GM12864 (cell line): ENCODE measurements around the gene ZNF346.

Source experiments
- DNase-seq: peaks from one replicate; pipeline ENCODE4 v3.0.0-alpha.2; 2011; ENCODE audit warnings: low read depth
- H3K4me3 ChIP-seq: 2 replicates; pipeline ENCODE4 v1.5.1; 2011; ENCODE audit warnings: mild to moderate bottlenecking, low read depth, low read length, control low read depth
- CTCF ChIP-seq: IDR thresholded peaks from 2 replicates; pipeline ENCODE4 v1.5.1; 2011; ENCODE audit warnings: low read depth, mild to moderate bottlenecking, moderate library complexity, low read length, control low read depth, inconsistent platforms; ENCODE audit errors: missing control alignments

ZNF346 gene

GRCh38 chr5:177109810-177110209 is 87.3 kb downstream of the ZNF346 start:
- no peak for TF ChIP-seq CTCF
- H3K4me3 ChIP-seq: no peak overlapping the region
- DNase-seq: no peak

GRCh38 chr5:177111720-177112394 is 89.4 kb downstream of the ZNF346 start:
- no peak for DNase-seq
- TF ChIP-seq CTCF: peak; percentile 99
- H3K4me3 ChIP-seq: no peak overlapping the region

DNA sequence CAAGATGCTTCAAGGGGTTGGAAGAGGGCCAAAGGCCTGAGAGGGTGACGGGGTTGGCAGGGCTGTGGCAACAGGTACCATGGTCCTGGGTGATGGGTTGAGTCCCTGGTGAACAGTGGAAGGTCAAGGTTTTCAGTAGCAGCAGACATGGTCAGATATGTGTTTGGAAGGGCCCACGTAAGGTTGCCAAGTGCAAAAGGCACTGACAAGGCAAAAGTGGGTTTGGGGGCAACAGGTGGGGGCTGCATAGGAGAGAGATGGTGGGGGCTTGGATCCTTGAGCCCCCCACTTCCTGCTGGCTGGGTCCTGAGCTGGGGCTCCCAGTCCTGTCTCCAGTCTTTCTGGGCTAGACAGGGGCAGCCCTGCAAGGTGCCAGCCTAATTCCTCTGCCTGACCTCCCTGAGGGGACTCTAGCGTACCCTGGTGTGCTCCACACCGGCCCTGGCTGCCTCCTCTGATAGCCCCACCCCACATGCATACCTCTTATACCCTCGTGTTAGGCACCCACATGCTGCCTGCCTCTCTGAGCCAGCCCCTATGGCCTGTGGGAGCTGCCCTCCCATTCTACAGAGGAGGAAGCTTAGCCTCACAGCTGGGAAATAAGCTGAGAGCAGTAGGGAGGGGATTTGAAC is 90.2 kb downstream of the ZNF346 start:
- no peak for DNase-seq
- no peak overlapping the region for H3K4me3 ChIP-seq
- TF ChIP-seq CTCF: no peak

DNA sequence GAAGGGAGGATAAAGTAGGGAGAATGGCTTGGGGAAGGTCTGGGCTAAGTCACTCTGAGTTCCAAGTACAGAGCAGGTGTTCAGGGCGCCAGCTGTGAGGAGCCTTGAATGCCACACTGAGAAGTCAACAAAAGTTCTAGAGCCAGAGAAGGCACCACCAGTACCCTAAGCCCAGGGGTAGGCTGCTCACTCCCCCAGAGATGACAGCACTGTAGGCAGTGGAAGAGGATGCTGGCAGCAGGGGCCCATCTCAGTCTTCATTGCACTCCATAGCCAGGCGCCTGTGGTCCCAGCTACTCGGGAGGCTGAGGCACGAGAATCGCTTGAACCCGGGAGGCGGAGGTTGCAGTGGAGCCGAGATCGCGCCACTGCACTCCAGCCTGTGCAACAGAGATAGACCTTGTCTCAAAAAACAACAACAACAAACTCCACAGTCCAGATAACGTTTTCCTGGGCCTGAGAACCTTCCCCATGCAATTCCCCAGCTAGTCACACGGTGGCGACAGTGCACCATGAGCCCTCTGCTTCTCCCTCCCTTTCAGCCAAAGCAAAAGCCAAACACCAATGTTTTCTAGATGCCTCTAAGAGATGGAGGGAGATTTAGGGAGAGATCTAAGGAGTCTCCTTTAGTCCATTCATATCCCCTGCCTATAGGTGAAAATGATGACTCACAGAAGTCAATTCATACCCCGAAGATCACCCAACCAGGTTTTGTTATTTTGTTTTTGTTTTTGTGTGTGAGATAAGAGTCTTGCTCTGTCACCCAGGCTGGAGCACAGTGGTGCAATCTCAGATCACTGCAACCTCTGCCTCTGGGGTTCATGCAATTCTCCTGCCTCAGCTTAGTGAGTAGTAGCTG is 91.3 kb downstream of the ZNF346 start:
- TF ChIP-seq CTCF: peak; percentile 100
- H3K4me3 ChIP-seq: no peak overlapping the region
- no peak for DNase-seq

- DNase-seq: no peak
These were observed 94.3 kb downstream of the ZNF346 start for GRCh38 chr5:177116631-177117373.

More at GRCh38 chr5:177116631-177117373, 94.3 kb downstream of the ZNF346 start:
- no peak overlapping the region for H3K4me3 ChIP-seq
- no peak for TF ChIP-seq CTCF
